Type B pancreatic cell (in vitro differentiated cells): ENCODE measurements around the gene CROCC2. TPM values are rescaled to one million over a fixed set of nuclear protein-coding genes. Genes with fewer than 3 reads are reported as not detected.

Experiments used
- DNase-seq: peaks from one replicate; pipeline ENCODE4 v3.0.0; 2021; ENCODE audit warnings: mixed read lengths; ENCODE audit not compliant: unreplicated experiment; ENCODE audit errors: extremely low spot score
- H3K27ac Mint-ChIP-seq: 2 replicates; pipeline ENCODE4 v1.8.0; 2021; ENCODE audit warnings: mild to moderate bottlenecking, mixed read lengths
- H3K27me3 Mint-ChIP-seq: 2 replicates; pipeline ENCODE4 v1.8.0; 2021; ENCODE audit warnings: mixed read lengths
- H3K36me3 Mint-ChIP-seq: 2 replicates; pipeline ENCODE4 v1.8.0; 2021; ENCODE audit warnings: mixed read lengths
- H3K4me1 Mint-ChIP-seq: one replicate; pipeline ENCODE4 v1.8.0; 2021; ENCODE audit warnings: mixed read lengths; ENCODE audit not compliant: unreplicated experiment
- H3K4me3 Mint-ChIP-seq: 2 replicates; pipeline ENCODE4 v1.8.0; 2021; ENCODE audit warnings: mild to moderate bottlenecking, mixed read lengths
- H3K9me3 Mint-ChIP-seq: 2 replicates; pipeline ENCODE4 v1.8.0; 2021; ENCODE audit warnings: mixed read lengths
- total RNA-seq: library from RNA; stranded (reverse); gene quantifications from 2 replicates; pipeline ENCODE4 v1.2.1, GENCODE V29; 2021; ENCODE audit warnings: low replicate concordance
- TF ChIP-seq, protein P1 (sequence below): fragments of 200-600 bp; sonication (generic); conservative IDR thresholded peaks from 2 replicates; pipeline ENCODE4 v1.5.0; 2021; ENCODE audit warnings: antibody characterized with exemption, mild to moderate bottlenecking

The CROCC2 gene
- total RNA-seq, 1 donor from 2014 or later: 0.68 TPM

- Mint-ChIP-seq H3K27ac (no peak overlapping the region), H3K9me3 (no peaks in the 10 kb centered on the region), H3K27me3 (no peaks in the 10 kb centered on the region), H3K36me3 (no peaks in the 10 kb centered on the region), H3K4me3 (no peak overlapping the region), H3K4me1 (peaks cover 11% of the 10 kb centered on the region)
- no peak for DNase-seq
- TF ChIP-seq, protein P1, sequence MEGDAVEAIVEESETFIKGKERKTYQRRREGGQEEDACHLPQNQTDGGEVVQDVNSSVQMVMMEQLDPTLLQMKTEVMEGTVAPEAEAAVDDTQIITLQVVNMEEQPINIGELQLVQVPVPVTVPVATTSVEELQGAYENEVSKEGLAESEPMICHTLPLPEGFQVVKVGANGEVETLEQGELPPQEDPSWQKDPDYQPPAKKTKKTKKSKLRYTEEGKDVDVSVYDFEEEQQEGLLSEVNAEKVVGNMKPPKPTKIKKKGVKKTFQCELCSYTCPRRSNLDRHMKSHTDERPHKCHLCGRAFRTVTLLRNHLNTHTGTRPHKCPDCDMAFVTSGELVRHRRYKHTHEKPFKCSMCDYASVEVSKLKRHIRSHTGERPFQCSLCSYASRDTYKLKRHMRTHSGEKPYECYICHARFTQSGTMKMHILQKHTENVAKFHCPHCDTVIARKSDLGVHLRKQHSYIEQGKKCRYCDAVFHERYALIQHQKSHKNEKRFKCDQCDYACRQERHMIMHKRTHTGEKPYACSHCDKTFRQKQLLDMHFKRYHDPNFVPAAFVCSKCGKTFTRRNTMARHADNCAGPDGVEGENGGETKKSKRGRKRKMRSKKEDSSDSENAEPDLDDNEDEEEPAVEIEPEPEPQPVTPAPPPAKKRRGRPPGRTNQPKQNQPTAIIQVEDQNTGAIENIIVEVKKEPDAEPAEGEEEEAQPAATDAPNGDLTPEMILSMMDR: no peak
These were observed 26.0 kb downstream of the CROCC2 start for GRCh38 chr2:240932001-240932723.

DNA sequence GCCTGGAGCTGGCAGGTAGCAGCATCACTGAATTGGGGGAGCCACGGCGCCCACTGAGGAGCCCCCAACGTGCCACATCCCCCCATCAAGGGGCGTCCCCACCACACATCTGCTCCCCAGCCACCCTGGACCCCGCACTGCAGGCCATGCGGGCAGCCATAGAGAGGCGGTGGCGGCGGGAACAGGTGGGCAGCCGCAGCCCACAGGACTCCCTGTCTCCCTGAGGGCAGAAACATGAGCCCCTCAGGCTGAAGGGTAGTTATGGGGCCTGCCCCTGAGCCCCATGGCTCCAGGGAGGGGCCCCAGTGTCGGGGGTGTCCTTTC lies 26.6 kb downstream of the CROCC2 start:
- no peaks in the 10 kb centered on the region for H3K27me3 Mint-ChIP-seq
- H3K4me1 Mint-ChIP-seq: peaks cover 8% of the 10 kb centered on the region
- no peak overlapping the region for H3K27ac Mint-ChIP-seq
- H3K4me3 Mint-ChIP-seq: no peak overlapping the region
- no peaks in the 10 kb centered on the region for H3K9me3 Mint-ChIP-seq
- TF ChIP-seq, protein P1: no peak
- no peak for DNase-seq
- no peaks in the 10 kb centered on the region for H3K36me3 Mint-ChIP-seq

- H3K4me1 Mint-ChIP-seq: peaks cover 8% of the 10 kb centered on the region
- peaks cover under 1% of the 10 kb centered on the region for H3K27me3 Mint-ChIP-seq
- peaks cover 2% of the 10 kb centered on the region for H3K9me3 Mint-ChIP-seq
- no peak for DNase-seq
- H3K27ac Mint-ChIP-seq: no peak overlapping the region
- H3K4me3 Mint-ChIP-seq: no peak overlapping the region
- no peaks in the 10 kb centered on the region for H3K36me3 Mint-ChIP-seq
- TF ChIP-seq, protein P1: no peak
These were observed 27.2 kb downstream of the CROCC2 start for GRCh38 chr2:240933048-240933965.

DNA sequence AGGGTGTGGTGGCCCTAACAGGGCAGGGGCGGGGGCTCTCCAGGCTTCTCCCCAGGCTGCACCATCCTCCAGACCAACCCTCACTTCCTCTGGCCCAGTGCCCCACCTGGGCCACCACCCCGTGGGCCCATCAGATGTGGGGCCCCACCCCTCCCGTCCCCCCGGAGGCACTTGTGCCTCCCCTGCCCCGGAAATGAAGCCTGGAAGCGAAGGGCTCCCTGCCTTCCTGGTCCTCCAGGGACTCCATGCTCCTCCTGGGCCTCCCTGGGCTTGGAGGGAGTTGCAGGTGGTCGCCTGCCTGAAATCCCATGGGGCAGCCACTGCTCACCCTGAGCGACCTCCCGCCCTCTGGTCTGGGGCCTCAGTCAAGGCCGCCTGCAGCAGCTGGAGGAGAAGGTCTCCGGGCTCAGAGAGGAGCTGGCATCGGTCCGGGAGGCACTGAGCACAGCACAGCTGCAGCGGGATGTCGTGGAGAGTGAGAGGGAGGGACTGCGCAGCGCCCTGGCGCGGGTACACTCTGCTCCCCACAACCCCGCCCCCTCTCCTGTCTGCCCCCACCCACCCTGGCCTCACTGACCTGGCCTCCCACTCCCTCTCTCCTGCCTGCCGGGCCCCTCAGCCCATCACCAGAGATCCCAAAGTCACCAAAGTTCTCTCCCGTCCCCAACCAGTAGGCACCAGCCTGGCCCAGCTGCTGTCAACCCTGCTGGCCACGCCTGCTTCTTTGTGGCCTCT lies 28.0 kb downstream of the CROCC2 start:
- H3K4me1 Mint-ChIP-seq: peaks cover 4% of the 10 kb centered on the region
- H3K4me3 Mint-ChIP-seq: no peak overlapping the region
- peaks cover 6% of the 10 kb centered on the region for H3K9me3 Mint-ChIP-seq
- TF ChIP-seq, protein P1: no peak
- no peak overlapping the region for H3K27ac Mint-ChIP-seq
- peaks cover 3% of the 10 kb centered on the region for H3K27me3 Mint-ChIP-seq
- no peak for DNase-seq
- no peaks in the 10 kb centered on the region for H3K36me3 Mint-ChIP-seq

GRCh38 chr2:240934701-240935102 lies 28.6 kb downstream of the CROCC2 start:
- H3K27me3 Mint-ChIP-seq: peaks cover 3% of the 10 kb centered on the region
- H3K27ac Mint-ChIP-seq: no peak overlapping the region
- TF ChIP-seq, protein P1: no peak
- peaks cover 6% of the 10 kb centered on the region for H3K9me3 Mint-ChIP-seq
- no peak for DNase-seq
- no peak overlapping the region for H3K4me3 Mint-ChIP-seq
- H3K4me1 Mint-ChIP-seq: no peaks in the 10 kb centered on the region
- no peaks in the 10 kb centered on the region for H3K36me3 Mint-ChIP-seq
